Endodermal cell (in vitro differentiated cells): Measurements from ENCODE around the gene PIF1. TPM values are rescaled to one million over a fixed set of nuclear protein-coding genes. Genes with fewer than 3 reads are reported as not detected.

Experiments used
- DNase-seq: peaks from one replicate; pipeline ENCODE4 v3.0.0-alpha.2; 2017
- H3K27ac ChIP-seq: 2 replicates; pipeline ENCODE4 v1.5.1; 2013; ENCODE audit warnings: mild to moderate bottlenecking, low read depth, low read length, moderate library complexity
- H3K27me3 ChIP-seq: 2 replicates; pipeline ENCODE4 v1.6.1; 2013; ENCODE audit warnings: mild to moderate bottlenecking, low read length, moderate library complexity; ENCODE audit not compliant: insufficient read depth, control insufficient read depth, poor library complexity, severe bottlenecking
- H3K36me3 ChIP-seq: 2 replicates; pipeline ENCODE4 v1.7.0; 2013; ENCODE audit warnings: mild to moderate bottlenecking, low read length, moderate library complexity; ENCODE audit not compliant: control insufficient read depth, insufficient read depth
- H3K4me1 ChIP-seq: one replicate; pipeline ENCODE4 v1.7.0; 2013; ENCODE audit warnings: low read length; ENCODE audit not compliant: control insufficient read depth, insufficient read depth
- H3K4me3 ChIP-seq: 2 replicates; pipeline ENCODE4 v1.5.1; 2013; ENCODE audit warnings: mild to moderate bottlenecking, low read length, moderate library complexity
- H3K9ac ChIP-seq: 2 replicates; pipeline ENCODE4 v1.6.1; 2013; ENCODE audit warnings: mild to moderate bottlenecking, low read length, moderate library complexity; ENCODE audit not compliant: poor library complexity, severe bottlenecking; ENCODE audit errors: extremely low read depth
- H3K9me3 ChIP-seq: 2 replicates; pipeline ENCODE4 v1.6.1; 2013; ENCODE audit warnings: mild to moderate bottlenecking, low read length, moderate library complexity; ENCODE audit not compliant: control insufficient read depth
- H3K27ac Mint-ChIP-seq: 2 replicates; pipeline ENCODE4 v1.8.0; 2020; ENCODE audit warnings: mixed read lengths
- H3K27me3 Mint-ChIP-seq: 2 replicates; pipeline ENCODE4 v1.8.0; 2021; ENCODE audit warnings: mild to moderate bottlenecking, mixed read lengths; ENCODE audit not compliant: insufficient read depth
- H3K36me3 Mint-ChIP-seq: 2 replicates; pipeline ENCODE4 v1.8.0; 2020; ENCODE audit warnings: low read depth, mixed read lengths
- H3K4me1 Mint-ChIP-seq: 2 replicates; pipeline ENCODE4 v1.8.0; 2020; ENCODE audit warnings: mixed read lengths
- H3K4me3 Mint-ChIP-seq: 2 replicates; pipeline ENCODE4 v1.8.0; 2020; ENCODE audit warnings: mild to moderate bottlenecking, moderate library complexity, mixed read lengths
- H3K9me3 Mint-ChIP-seq: 2 replicates; pipeline ENCODE4 v1.8.0; 2020; ENCODE audit warnings: mild to moderate bottlenecking, mixed read lengths
- WGBS, 2 experiments: methylation state at CpG; one replicate each; pipeline versions ENCODE4 v1.1.5 to v1.1.7; 2013; ENCODE audit warnings: missing lambda C conversion rate in 2 of 2, mixed read lengths in 1 of 2; ENCODE audit not compliant: insufficient coverage in 1 of 2, insufficient read length in 1 of 2; 5-methylcytosine and 5-hydroxymethylcytosine counted together
- total RNA-seq, 2 donors: library from RNA; stranded (reverse); fragmentation: NEBNext Ultra II Directional in 1 of 2; extraction: Animal tissue kit (Norgen Biotek cat#: 25700) in 1 of 2; gene quantifications; 2 replicates in 1 of 2; 3 replicates in 1 of 2; pipeline ENCODE4 v1.2.1, GENCODE V29; 2021
- TF ChIP-seq, protein P1 (sequence below): fragments of 200-600 bp; sonication (generic); conservative IDR thresholded peaks from 2 replicates; pipeline ENCODE4 v1.5.0; 2021; ENCODE audit warnings: antibody characterized with exemption, mild to moderate bottlenecking

The PIF1 gene
- total RNA-seq, 2 donors from 2014 or later, result 60.7 to 64.6 TPM

DNA sequence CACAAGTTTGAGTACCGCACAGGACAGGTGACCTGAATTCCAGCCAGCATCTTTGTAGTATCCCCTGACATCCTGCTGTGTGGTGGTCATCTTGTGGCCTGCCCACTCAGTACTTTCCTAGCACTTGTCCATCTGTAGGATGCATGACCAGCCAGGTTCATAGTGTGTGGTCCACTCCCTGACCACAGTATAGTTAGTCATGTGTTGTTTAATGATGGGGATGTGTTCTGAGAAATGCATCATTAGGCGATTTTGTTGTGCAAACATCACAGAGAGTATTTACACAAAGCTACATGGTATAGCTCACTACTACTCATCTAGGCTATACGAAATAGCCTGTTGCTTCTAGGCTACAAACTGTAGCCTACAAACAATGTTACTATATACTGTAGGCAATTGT, 33.2 kb downstream of the PIF1 start:
- no peak overlapping the region for H3K4me3 Mint-ChIP-seq
- H3K36me3 Mint-ChIP-seq, result peaks cover 7% of the 10 kb centered on the region
- no peaks in the 10 kb centered on the region for H3K4me1 Mint-ChIP-seq
- no peak overlapping the region for H3K9ac ChIP-seq
- H3K4me1 ChIP-seq, result no peaks in the 10 kb centered on the region
- DNase-seq, result no peak
- no peaks in the 10 kb centered on the region for H3K36me3 ChIP-seq
- H3K4me3 ChIP-seq, result no peak overlapping the region
- 83 to 98% methylated on average over 1 to 2 of the region's 3 CpGs for WGBS, 2 experiments
- no peak overlapping the region for H3K27ac ChIP-seq
- H3K27me3 Mint-ChIP-seq, result no peaks in the 10 kb centered on the region
- H3K27ac Mint-ChIP-seq, result no peak overlapping the region
- TF ChIP-seq, protein P1, sequence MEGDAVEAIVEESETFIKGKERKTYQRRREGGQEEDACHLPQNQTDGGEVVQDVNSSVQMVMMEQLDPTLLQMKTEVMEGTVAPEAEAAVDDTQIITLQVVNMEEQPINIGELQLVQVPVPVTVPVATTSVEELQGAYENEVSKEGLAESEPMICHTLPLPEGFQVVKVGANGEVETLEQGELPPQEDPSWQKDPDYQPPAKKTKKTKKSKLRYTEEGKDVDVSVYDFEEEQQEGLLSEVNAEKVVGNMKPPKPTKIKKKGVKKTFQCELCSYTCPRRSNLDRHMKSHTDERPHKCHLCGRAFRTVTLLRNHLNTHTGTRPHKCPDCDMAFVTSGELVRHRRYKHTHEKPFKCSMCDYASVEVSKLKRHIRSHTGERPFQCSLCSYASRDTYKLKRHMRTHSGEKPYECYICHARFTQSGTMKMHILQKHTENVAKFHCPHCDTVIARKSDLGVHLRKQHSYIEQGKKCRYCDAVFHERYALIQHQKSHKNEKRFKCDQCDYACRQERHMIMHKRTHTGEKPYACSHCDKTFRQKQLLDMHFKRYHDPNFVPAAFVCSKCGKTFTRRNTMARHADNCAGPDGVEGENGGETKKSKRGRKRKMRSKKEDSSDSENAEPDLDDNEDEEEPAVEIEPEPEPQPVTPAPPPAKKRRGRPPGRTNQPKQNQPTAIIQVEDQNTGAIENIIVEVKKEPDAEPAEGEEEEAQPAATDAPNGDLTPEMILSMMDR, result no peak
- H3K9me3 ChIP-seq, result no peaks in the 10 kb centered on the region
- no peaks in the 10 kb centered on the region for H3K27me3 ChIP-seq
- no peaks in the 10 kb centered on the region for H3K9me3 Mint-ChIP-seq

DNA sequence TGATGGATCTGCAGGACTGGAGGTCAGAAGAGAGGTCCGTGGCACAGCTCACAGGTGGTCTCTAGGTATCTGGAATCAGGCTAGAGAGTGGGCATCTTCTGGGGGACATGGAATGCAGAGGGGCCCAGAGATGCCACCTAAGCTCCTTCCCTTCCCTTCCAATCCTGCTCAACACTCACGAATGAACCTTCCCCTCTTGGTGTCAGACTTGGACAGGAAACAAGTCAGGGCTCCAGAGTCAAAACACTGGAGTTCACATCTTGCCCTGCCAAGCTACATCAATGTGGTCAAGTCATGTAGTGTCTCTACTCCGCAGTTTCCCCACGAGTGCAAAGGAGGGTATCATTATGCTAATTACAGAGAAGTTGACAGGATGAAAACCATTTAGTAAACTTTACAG, 34.0 kb downstream of the PIF1 start:
- Mint-ChIP-seq H3K36me3 (peaks cover 7% of the 10 kb centered on the region), H3K9me3 (no peaks in the 10 kb centered on the region), H3K27me3 (no peaks in the 10 kb centered on the region), H3K4me3 (no peak overlapping the region), H3K27ac (no peak overlapping the region), H3K4me1 (no peaks in the 10 kb centered on the region)
- Histone ChIP-seq H3K9me3 (no peaks in the 10 kb centered on the region), H3K27ac (no peak overlapping the region), H3K9ac (no peak overlapping the region), H3K4me3 (no peak overlapping the region), H3K4me1 (no peaks in the 10 kb centered on the region), H3K36me3 (no peaks in the 10 kb centered on the region), H3K27me3 (no peaks in the 10 kb centered on the region)
- DNase-seq, result no peak
- TF ChIP-seq, protein P1, result no peak
- WGBS, 2 experiments, result 50 to 64% methylated on average over 3 to 4 of the region's 4 CpGs

DNA sequence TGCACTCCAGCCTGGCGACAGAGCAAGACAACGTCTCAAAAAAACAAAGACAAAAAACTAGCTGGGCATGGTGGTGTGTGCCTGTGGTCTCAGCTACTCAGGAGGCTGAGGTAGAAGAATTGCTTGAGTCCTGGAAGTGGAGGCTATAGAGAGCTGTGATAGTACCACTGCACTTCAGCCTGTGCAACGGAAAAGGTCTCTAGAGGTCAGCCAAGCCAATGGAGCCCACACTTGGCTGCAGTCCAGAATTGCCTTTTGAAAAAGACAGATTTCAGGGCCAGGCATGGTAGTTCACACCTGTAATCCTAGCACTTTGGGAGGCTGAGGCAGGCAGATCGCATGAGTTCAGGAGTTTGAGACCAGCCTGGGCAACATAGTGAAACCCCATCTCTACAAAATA, 41.7 kb downstream of the PIF1 start:
- Mint-ChIP-seq H3K9me3 (no peaks in the 10 kb centered on the region), H3K36me3 (peaks cover 4% of the 10 kb centered on the region), H3K27ac (peak overlapping the region; percentile 12), H3K27me3 (no peaks in the 10 kb centered on the region), H3K4me1 (peaks cover 30% of the 10 kb centered on the region), H3K4me3 (no peak overlapping the region)
- no peak for DNase-seq
- Histone ChIP-seq H3K27me3 (no peaks in the 10 kb centered on the region), H3K9me3 (no peaks in the 10 kb centered on the region), H3K9ac (no peak overlapping the region), H3K4me1 (peaks cover 3% of the 10 kb centered on the region), H3K27ac (no peak overlapping the region), H3K36me3 (no peaks in the 10 kb centered on the region), H3K4me3 (no peak overlapping the region)
- TF ChIP-seq, protein P1, result no peak
- 90 to 97% methylated on average over 4 of the region's 4 CpGs for WGBS, 2 experiments
